ENCODE results near the gene CROCC2.

The CROCC2 gene

GRCh38 chr2:240876035-240876474, 30.1 kb upstream of the CROCC2 start:
- DNase-seq, result no peak

- DNase-seq, result no peak
Measured at GRCh38 chr2:240876475-240877251, 29.5 kb upstream of the CROCC2 start.

GRCh38 chr2:240877460-240878340, 28.4 kb upstream of the CROCC2 start:
- no peak for DNase-seq

GRCh38 chr2:240878341-240878936, 27.7 kb upstream of the CROCC2 start:
- no peak for DNase-seq

- DNase-seq, result no peak
Measured at GRCh38 chr2:240879105-240879504, 27.0 kb upstream of the CROCC2 start.

- no peak for DNase-seq
Measured at GRCh38 chr2:240881913-240882312, 24.2 kb upstream of the CROCC2 start.

GRCh38 chr2:240884221-240884620, 21.9 kb upstream of the CROCC2 start:
- DNase-seq, result no peak

GRCh38 chr2:240884745-240885144, 21.4 kb upstream of the CROCC2 start:
- DNase-seq, result no peak

GRCh38 chr2:240885566-240885965, 20.6 kb upstream of the CROCC2 start:
- no peak for DNase-seq

- no peak for DNase-seq
Measured at GRCh38 chr2:240886023-240886565, 20.0 kb upstream of the CROCC2 start.

GRCh38 chr2:240886678-240887609, 19.2 kb upstream of the CROCC2 start:
- no peak for DNase-seq

- no peak for DNase-seq
Measured at GRCh38 chr2:240887631-240888030, 18.5 kb upstream of the CROCC2 start.

GRCh38 chr2:240888130-240888889, 17.8 kb upstream of the CROCC2 start:
- no peak for DNase-seq

GRCh38 chr2:240888890-240889573, 17.1 kb upstream of the CROCC2 start:
- no peak for DNase-seq

GRCh38 chr2:240889601-240890560, 16.3 kb upstream of the CROCC2 start:
- DNase-seq, result no peak

- no peak for DNase-seq
Measured at GRCh38 chr2:240890691-240891090, 15.4 kb upstream of the CROCC2 start.

GRCh38 chr2:240891492-240892340, 14.4 kb upstream of the CROCC2 start:
- DNase-seq, result no peak

GRCh38 chr2:240892356-240892755, 13.8 kb upstream of the CROCC2 start:
- DNase-seq, result no peak
